DND-41 (cell line): ENCODE measurements around the gene CTBP2.

Experiments used
- ATAC-seq: fragments of 200-7000 bp; cut with Tn5 transposase; 3 replicates; pipeline ENCODE4 v1.9.1; 2021; ENCODE audit warnings: low read depth; ENCODE audit not compliant: insufficient read depth
- DNase-seq: peaks from one replicate; pipeline ENCODE4 v3.0.0-alpha.2; 2020
- H2AFZ ChIP-seq: 2 replicates; pipeline ENCODE4 v1.6.0; 2012; ENCODE audit warnings: low read depth, low read length
- H3K27ac ChIP-seq: 2 replicates; pipeline ENCODE4 v1.5.1; 2012; ENCODE audit warnings: low read length, inconsistent platforms
- H3K27me3 ChIP-seq: fragments of 200-600 bp; sonication (generic); 2 replicates; pipeline ENCODE4 v1.6.0; 2012; ENCODE audit warnings: low read length, mild to moderate bottlenecking, inconsistent platforms; ENCODE audit not compliant: insufficient read depth, poor library complexity
- H3K36me3 ChIP-seq: 2 replicates; pipeline ENCODE4 v1.5.1; 2012; ENCODE audit warnings: low read length, inconsistent platforms; ENCODE audit not compliant: insufficient read depth
- H3K4me1 ChIP-seq: 2 replicates; pipeline ENCODE4 v1.5.1; 2012; ENCODE audit warnings: mild to moderate bottlenecking, low read length; ENCODE audit not compliant: insufficient read depth
- H3K4me2 ChIP-seq: 2 replicates; pipeline ENCODE4 v1.6.0; 2012; ENCODE audit warnings: mild to moderate bottlenecking, moderate library complexity, low read length, inconsistent platforms; ENCODE audit not compliant: insufficient read depth
- H3K4me3 ChIP-seq, 2 experiments: fragments of 200-600 bp in 1 of 2; shearing (Covaris generic) in 1 of 2; 2 replicates each; pipeline ENCODE4 v1.5.1; 2012 to 2016; ENCODE audit warnings: inconsistent platforms in 2 of 2, low read length in 2 of 2, mild to moderate bottlenecking in 2 of 2, low read depth in 1 of 2, moderate library complexity in 1 of 2
- H3K79me2 ChIP-seq: 2 replicates; pipeline ENCODE4 v1.6.0; 2012; ENCODE audit warnings: low read length, inconsistent platforms; ENCODE audit not compliant: insufficient read depth
- H3K9ac ChIP-seq: 2 replicates; pipeline ENCODE4 v1.6.0; 2012; ENCODE audit warnings: low read depth, mild to moderate bottlenecking, inconsistent platforms, low read length, moderate library complexity
- H3K9me3 ChIP-seq: 2 replicates; pipeline ENCODE4 v1.5.1; 2012; ENCODE audit warnings: low read length, moderate library complexity, mild to moderate bottlenecking, inconsistent platforms; ENCODE audit not compliant: insufficient read depth, severe bottlenecking
- H4K20me1 ChIP-seq: 2 replicates; pipeline ENCODE4 v1.6.0; 2012; ENCODE audit warnings: low read length; ENCODE audit not compliant: insufficient read depth
- CTCF ChIP-seq: IDR thresholded peaks from 2 replicates; pipeline ENCODE4 v1.5.1; 2012; ENCODE audit warnings: borderline replicate concordance, low read length, moderate library complexity, mild to moderate bottlenecking; ENCODE audit not compliant: poor library complexity, severe bottlenecking; ENCODE audit errors: extremely low read depth
- EZH2 ChIP-seq: IDR thresholded peaks from 3 replicates; pipeline ENCODE4 v1.6.1; 2012; ENCODE audit warnings: borderline replicate concordance, low read depth, mild to moderate bottlenecking, moderate library complexity, low read length, inconsistent platforms; ENCODE audit not compliant: severe bottlenecking

CTBP2 gene

GRCh38 chr10:124943301-124944092, 216.9 kb downstream of the CTBP2 start:
- Histone ChIP-seq H3K79me2 (peaks cover 98% of the 10 kb centered on the region), H4K20me1 (peaks cover 76% of the 10 kb centered on the region), H3K4me2 (no peak overlapping the region), H2AFZ (no peak overlapping the region), H3K9me3 (no peaks in the 10 kb centered on the region), H3K27me3 (no peaks in the 10 kb centered on the region), H3K4me3 (no peak overlapping the region), H3K36me3 (peaks cover 37% of the 10 kb centered on the region), H3K9ac (no peak overlapping the region), H3K4me1 (no peaks in the 10 kb centered on the region), H3K27ac (no peak overlapping the region)
- no peak for TF ChIP-seq CTCF
- no peak for TF ChIP-seq EZH2
- ATAC-seq (no peak), DNase-seq (no peak)

GRCh38 chr10:124942317-124943169, 217.8 kb downstream of the CTBP2 start:
- peaks cover 32% of the 10 kb centered on the region for H3K36me3 ChIP-seq
- H3K4me2 ChIP-seq = no peak overlapping the region
- H2AFZ ChIP-seq = no peak overlapping the region
- peaks cover 74% of the 10 kb centered on the region for H4K20me1 ChIP-seq
- DNase-seq (no peak), ATAC-seq (no peak)
- H3K9me3 ChIP-seq = no peaks in the 10 kb centered on the region
- H3K27me3 ChIP-seq = no peaks in the 10 kb centered on the region
- no peak for TF ChIP-seq EZH2
- no peak for TF ChIP-seq CTCF
- H3K9ac ChIP-seq = no peak overlapping the region
- peaks cover 98% of the 10 kb centered on the region for H3K79me2 ChIP-seq
- no peaks in the 10 kb centered on the region for H3K4me1 ChIP-seq
- H3K27ac ChIP-seq = no peak overlapping the region
- H3K4me3 ChIP-seq = no peak overlapping the region

- DNase-seq (no peak), ATAC-seq (no peak)
- Histone ChIP-seq H3K27me3 (no peaks in the 10 kb centered on the region), H3K4me3 (no peak within 1 kb of the TSS), H3K79me2 (peaks cover 98% of the 10 kb centered on the region), H3K27ac (no peak within 1 kb of the TSS), H4K20me1 (peaks cover 71% of the 10 kb centered on the region), H3K36me3 (peaks cover 27% of the 10 kb centered on the region), H2AFZ (no peak within 1 kb of the TSS), H3K4me1 (no peaks in the 10 kb centered on the region), H3K9me3 (no peaks in the 10 kb centered on the region), H3K9ac (no peak within 1 kb of the TSS), H3K4me2 (no peak within 1 kb of the TSS)
- TF ChIP-seq CTCF (no peak), EZH2 (no peak)
Observed at GRCh38 chr10:124941823-124942222, 218.5 kb downstream of the CTBP2 start, which contains the start of gene ZRANB1. ZRANB1 (plus strand) TSS chr10:124942123; CDS start chr10:124942494, 371 bp downstream.
